ENCODE measurements around the gene LENEP. TPM values are rescaled to one million over a fixed set of nuclear protein-coding genes. Genes with fewer than 3 reads are reported as not detected.

The LENEP gene
- total RNA-seq, 1 donor from 2014 or later: 0.82 TPM

- peaks cover 53% of the 10 kb centered on the region for H3K4me1 Mint-ChIP-seq (ENCODE audit: unreplicated experiment)
Observed at GRCh38 chr1:154953611-154954038, 39.8 kb upstream of the LENEP start.

GRCh38 chr1:154954541-154954940 lies 38.8 kb upstream of the LENEP start:
- Mint-ChIP-seq H3K27ac (ENCODE audit: unreplicated experiment) (peak overlapping the region; percentile 100), H3K4me1 (ENCODE audit: unreplicated experiment) (peaks cover 50% of the 10 kb centered on the region), H3K27me3 (ENCODE audit: unreplicated experiment) (peaks cover 35% of the 10 kb centered on the region)

More at GRCh38 chr1:154953611-154954038, 39.8 kb upstream of the LENEP start:
- Mint-ChIP-seq H3K36me3 (ENCODE audit: low read depth, unreplicated experiment) (peaks cover 26% of the 10 kb centered on the region), H3K9me3 (ENCODE audit: unreplicated experiment) (no peaks in the 10 kb centered on the region), H3K27ac (ENCODE audit: unreplicated experiment) (peak overlapping the region; percentile 100), H3K27me3 (ENCODE audit: unreplicated experiment) (peaks cover 35% of the 10 kb centered on the region), H3K4me3 (ENCODE audit: unreplicated experiment) (peak overlapping the region; percentile 59)
- DNase-seq (ENCODE audit: low spot score): no peak
- TF ChIP-seq, protein P1, sequence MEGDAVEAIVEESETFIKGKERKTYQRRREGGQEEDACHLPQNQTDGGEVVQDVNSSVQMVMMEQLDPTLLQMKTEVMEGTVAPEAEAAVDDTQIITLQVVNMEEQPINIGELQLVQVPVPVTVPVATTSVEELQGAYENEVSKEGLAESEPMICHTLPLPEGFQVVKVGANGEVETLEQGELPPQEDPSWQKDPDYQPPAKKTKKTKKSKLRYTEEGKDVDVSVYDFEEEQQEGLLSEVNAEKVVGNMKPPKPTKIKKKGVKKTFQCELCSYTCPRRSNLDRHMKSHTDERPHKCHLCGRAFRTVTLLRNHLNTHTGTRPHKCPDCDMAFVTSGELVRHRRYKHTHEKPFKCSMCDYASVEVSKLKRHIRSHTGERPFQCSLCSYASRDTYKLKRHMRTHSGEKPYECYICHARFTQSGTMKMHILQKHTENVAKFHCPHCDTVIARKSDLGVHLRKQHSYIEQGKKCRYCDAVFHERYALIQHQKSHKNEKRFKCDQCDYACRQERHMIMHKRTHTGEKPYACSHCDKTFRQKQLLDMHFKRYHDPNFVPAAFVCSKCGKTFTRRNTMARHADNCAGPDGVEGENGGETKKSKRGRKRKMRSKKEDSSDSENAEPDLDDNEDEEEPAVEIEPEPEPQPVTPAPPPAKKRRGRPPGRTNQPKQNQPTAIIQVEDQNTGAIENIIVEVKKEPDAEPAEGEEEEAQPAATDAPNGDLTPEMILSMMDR (IDR thresholded peaks at IDR 0.05; ENCODE audit: unreplicated experiment): no peak

DNA sequence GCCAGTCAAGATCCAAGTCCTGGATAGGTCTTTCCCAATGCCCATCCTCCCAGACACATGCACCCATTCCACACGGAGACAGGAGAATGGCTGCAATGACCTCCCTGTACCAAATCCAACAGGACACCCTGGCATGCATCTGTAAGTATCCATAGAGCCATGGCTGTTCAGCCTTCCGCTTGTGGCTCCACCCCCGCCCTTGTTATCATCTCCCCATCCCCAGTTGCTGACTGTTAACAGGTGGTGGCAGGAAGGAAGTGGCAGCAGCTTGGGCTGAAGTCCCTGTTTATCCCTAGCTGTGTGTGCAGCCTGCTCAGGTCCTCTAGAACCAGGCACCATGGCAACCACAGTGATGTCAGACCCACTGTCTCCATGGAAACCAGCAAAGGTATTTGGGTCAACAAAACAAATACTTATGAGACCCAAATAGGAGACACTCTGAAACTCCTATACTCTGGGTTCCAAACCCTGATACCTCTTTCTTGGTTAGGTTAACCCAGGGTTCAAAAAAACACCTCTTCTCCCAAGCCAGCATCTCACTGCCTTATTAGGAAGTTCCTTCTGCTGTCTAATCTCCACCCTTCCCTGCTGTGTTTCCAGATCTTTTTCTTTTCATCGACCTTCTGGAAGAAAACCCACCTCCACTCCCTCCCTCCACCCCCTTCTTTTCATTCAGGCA lies 38.2 kb upstream of the LENEP start:
- Mint-ChIP-seq H3K4me1 (ENCODE audit: unreplicated experiment) (peaks cover 52% of the 10 kb centered on the region), H3K9me3 (ENCODE audit: unreplicated experiment) (no peaks in the 10 kb centered on the region), H3K27ac (ENCODE audit: unreplicated experiment) (peak overlapping the region; percentile 100), H3K4me3 (ENCODE audit: unreplicated experiment) (peak overlapping the region; percentile 98), H3K27me3 (ENCODE audit: unreplicated experiment) (peaks cover 35% of the 10 kb centered on the region), H3K36me3 (ENCODE audit: low read depth, unreplicated experiment) (peaks cover 21% of the 10 kb centered on the region)
- DNase-seq (ENCODE audit: low spot score): peak; percentile 77
- TF ChIP-seq, protein P1 (IDR thresholded peaks at IDR 0.05; ENCODE audit: unreplicated experiment): no peak

More at GRCh38 chr1:154954541-154954940, 38.8 kb upstream of the LENEP start:
- Mint-ChIP-seq H3K36me3 (ENCODE audit: low read depth, unreplicated experiment) (peaks cover 21% of the 10 kb centered on the region), H3K4me3 (ENCODE audit: unreplicated experiment) (peak overlapping the region; percentile 98), H3K9me3 (ENCODE audit: unreplicated experiment) (no peaks in the 10 kb centered on the region)
- TF ChIP-seq, protein P1 (IDR thresholded peaks at IDR 0.05; ENCODE audit: unreplicated experiment): no peak
- DNase-seq (ENCODE audit: low spot score): no peak

DNA sequence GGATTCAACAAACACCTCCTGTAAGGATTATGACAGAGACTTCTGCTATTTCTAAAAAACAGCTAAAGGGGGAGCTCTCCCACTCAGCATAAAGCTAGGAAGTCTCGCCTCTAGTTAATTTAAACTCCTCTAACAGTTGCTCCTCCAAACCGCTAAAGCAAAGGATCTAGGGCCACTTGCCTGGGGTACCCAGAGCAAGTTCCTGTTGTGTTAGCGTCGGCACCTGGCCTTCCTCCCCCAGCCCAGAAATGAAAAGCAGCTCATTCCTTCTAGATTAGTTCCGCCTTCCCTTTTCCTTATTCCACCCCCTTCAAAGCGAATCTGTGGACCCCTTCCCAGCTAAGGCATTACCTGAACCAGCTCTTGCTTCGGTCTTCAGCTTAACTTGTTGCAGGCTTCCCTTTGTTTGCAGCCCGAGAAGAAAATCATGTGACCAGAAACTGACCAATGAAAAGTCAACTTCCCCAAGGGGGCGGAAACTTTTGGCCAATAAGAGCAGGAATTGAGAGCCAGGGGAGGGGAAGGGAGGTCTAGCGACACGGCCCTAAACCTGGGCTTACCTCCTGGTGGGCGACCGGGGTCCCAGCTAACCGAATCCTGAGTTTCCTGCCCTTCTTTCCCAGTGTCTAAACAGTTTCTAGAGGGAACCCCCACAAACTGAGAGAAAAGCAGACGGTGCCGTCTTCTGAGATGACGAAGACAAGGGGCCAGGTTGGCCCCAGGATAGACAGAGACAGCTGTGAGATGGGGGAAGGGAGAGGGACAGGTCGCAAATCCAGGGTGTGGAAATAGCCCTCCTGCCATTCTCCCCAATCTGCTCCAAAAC lies 37.5 kb upstream of the LENEP start, which contains the start of gene PBXIP1:
PBXIP1 (minus strand) TSS at position 382 of the 826 bp plus-strand sequence. CDS start 2,378 bp downstream, outside the sequence.
- Mint-ChIP-seq H3K4me3 (ENCODE audit: unreplicated experiment) (peak within 1 kb of the TSS; percentile 98), H3K9me3 (ENCODE audit: unreplicated experiment) (no peaks in the 10 kb centered on the region), H3K27ac (ENCODE audit: unreplicated experiment) (peak within 1 kb of the TSS; percentile 100), H3K4me1 (ENCODE audit: unreplicated experiment) (peaks cover 58% of the 10 kb centered on the region), H3K36me3 (ENCODE audit: low read depth, unreplicated experiment) (peaks cover 22% of the 10 kb centered on the region), H3K27me3 (ENCODE audit: unreplicated experiment) (peaks cover 36% of the 10 kb centered on the region)
- DNase-seq (ENCODE audit: low spot score): peak; percentile 81
- TF ChIP-seq, protein P1 (IDR thresholded peaks at IDR 0.05; ENCODE audit: unreplicated experiment): no peak

All from endothelial cell (in vitro differentiated cells).